Large intestine (tissue), 3 donors: Measurements from ENCODE around the gene CEP192. TPM values are rescaled to one million over a fixed set of nuclear protein-coding genes. Genes with fewer than 3 reads are reported as not detected.

Experiments
- DNase-seq, 2 donors: peaks; one replicate each; pipeline versions ENCODE4 v3.0.0 to v3.0.0-alpha.2; 2013
- H3K27ac ChIP-seq: one replicate; pipeline ENCODE4 v1.5.1; 2013; ENCODE audit warnings: low read length
- H3K27me3 ChIP-seq: 2 replicates; pipeline ENCODE4 v1.6.1; 2013; ENCODE audit warnings: low read length; ENCODE audit not compliant: control insufficient read depth, insufficient read depth
- H3K36me3 ChIP-seq: 2 replicates; pipeline ENCODE4 v1.6.1; 2013; ENCODE audit warnings: low read length; ENCODE audit not compliant: control insufficient read depth, insufficient read depth
- H3K4me1 ChIP-seq: one replicate; pipeline ENCODE4 v1.6.1; 2013; ENCODE audit warnings: low read length; ENCODE audit not compliant: control insufficient read depth, insufficient read depth
- H3K4me3 ChIP-seq: one replicate; pipeline ENCODE4 v1.5.1; 2013; ENCODE audit warnings: low read length
- H3K9me3 ChIP-seq: one replicate; pipeline ENCODE4 v1.6.1; 2013; ENCODE audit warnings: mild to moderate bottlenecking, low read depth, low read length, moderate library complexity; ENCODE audit not compliant: control insufficient read depth
- WGBS: methylation state at CpG from one replicate; pipeline ENCODE4 v1.1.5; 2013; ENCODE audit warnings: low lambda C conversion rate; ENCODE audit not compliant: insufficient coverage; 5-methylcytosine and 5-hydroxymethylcytosine counted together
- polyA plus RNA-seq: library from polyadenylated mRNA; unstranded; fragments of 120-200 nt; gene quantifications from one replicate; pipeline ENCODE4 v1.2.1, GENCODE V29; 2013

CEP192 gene
- polyA plus RNA-seq, 1 donor, result 27.9 TPM

- WGBS, result no CpG with 5 or more reads among the region's 16 CpGs
- Histone ChIP-seq H3K9me3 (no peaks in the 10 kb centered on the region), H3K27me3 (no peaks in the 10 kb centered on the region), H3K36me3 (no peaks in the 10 kb centered on the region), H3K4me1 (no peaks in the 10 kb centered on the region), H3K4me3 (no peak overlapping the region), H3K27ac (no peak overlapping the region)
- no peak for DNase-seq
Observed at GRCh38 chr18:13165636-13166423, 174.7 kb downstream of the CEP192 start.

- WGBS, result 100% methylated on average over 3 of the region's 14 CpGs
- Histone ChIP-seq H3K27ac (no peak overlapping the region), H3K27me3 (no peaks in the 10 kb centered on the region), H3K4me3 (no peak overlapping the region), H3K9me3 (no peaks in the 10 kb centered on the region), H3K36me3 (no peaks in the 10 kb centered on the region), H3K4me1 (peaks cover 3% of the 10 kb centered on the region)
- DNase-seq, result no peak
Observed at GRCh38 chr18:13173578-13174145, 182.5 kb downstream of the CEP192 start.

Other genes starting within 250 kb of the CEP192 start
- 55.3 TPM for gene PTPN2, start 107.1 kb upstream of the CEP192 start, polyA plus RNA-seq
- gene SEH1L, start 43.4 kb upstream of the CEP192 start, polyA plus RNA-seq, result 32.2 TPM
- 9.1 TPM for gene LDLRAD4, start 227.4 kb downstream of the CEP192 start, polyA plus RNA-seq